ENCODE results near the gene SPTA1.

Gene SPTA1

DNA sequence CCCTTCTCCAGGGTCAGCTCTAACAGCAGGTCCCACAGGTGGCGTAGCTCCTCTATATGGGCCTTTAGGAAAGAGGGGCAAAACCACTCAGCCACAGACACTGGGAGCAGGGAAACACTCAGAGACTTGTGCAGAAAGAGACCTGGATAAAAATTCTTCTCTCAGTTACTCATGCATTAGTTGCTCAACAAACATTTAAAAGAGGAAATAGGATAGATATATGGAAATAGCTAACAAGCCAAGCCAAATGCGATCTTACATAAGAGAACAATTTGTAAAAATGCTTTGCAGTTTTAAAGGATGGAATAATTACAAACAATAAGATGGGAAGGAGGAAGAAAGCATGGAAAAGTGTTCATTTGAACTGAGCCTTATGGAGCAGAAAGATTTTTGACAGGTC lies 4.9 kb downstream of the SPTA1 start:
- no peak for DNase-seq

DNA sequence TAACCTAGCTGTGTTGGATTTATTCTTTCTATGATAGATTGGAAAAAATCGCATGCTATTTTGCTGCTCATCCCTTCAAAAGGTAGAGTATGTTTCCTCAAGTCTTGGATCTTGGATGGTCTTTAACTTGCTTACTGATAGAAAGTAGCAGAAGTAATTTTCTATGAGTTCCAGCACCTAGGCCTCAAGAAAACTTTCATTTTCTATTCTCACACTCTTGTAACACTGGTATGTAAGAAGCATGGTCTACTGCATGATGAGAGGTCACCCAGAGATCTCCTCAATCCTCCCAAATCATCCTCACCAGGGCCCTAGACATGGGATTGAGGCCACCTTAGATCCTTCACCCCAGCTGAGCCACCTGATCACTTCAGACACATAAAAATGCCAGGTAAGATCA lies 7.2 kb downstream of the SPTA1 start:
- DNase-seq = no peak

DNA sequence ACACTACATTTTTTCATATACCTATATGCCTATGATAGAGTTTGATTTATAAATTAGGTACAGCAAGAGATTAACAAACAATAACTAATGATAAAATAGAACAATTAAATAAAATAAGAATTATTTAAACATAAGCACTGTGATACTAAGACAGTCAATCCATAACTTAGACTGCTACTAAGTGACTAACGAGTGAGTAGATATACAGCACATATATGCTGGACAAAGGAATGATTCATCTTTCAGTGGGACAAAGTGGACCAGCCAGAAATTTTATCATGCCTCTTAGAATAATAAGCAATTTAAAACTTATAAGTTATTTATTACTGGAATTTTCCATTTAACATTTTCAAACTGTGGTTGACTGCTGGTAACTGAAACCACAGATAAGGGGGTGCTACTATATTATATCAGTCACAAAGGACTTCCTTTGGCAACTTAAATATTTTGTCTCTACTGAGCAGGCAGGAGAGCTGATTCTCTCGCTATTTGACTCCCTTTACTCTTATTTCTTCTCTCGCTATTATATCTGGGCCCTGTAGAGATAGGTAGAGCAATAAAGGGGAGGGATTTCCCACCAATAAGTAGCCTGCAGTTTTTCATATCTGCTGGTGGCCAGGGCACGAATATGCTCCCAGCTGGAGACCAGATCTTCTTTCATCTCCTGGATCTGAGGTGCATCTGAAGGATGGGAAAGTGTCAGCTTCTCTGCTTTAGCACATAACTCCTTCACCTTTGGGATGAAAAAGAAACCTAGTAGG lies 10.8 kb downstream of the SPTA1 start:
- DNase-seq = no peak

DNA sequence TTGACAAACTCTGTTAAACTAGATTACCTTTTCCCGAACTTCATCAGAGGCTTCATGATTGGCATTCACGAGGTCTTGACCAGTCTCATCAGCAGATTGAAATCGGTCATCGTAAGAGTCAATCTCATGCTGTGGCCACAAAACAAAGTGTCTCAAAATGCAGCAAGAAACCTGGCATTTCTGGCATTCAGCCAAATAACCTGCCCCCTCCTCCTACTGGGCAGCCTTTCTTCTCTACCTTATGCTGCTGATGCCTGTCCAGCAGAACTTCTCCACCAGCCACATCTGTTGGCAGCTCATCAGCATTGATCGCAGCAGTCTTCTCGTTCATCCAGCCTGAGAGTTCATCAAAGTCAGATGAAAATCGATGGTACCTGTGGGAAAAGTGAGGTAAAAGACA lies 12.2 kb downstream of the SPTA1 start:
- no peak for DNase-seq

DNA sequence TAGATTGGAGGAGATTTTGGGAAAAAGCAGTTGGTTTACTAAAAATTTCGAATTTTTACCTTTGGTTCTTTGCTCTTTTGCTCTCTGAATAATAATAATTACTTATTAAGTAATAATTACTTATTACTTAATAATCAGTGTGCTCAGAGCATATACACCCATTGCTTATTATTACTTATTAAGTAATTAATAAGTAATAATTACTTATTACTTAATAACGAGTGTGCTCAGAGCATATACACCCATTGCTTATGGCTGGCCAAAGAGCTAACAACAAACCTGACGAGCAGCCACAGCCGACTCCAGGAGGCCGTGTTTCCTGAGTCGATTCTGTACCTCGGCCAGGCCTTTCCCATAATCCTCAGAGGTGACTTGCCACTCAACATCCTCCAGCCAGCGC lies 20.5 kb downstream of the SPTA1 start:
- DNase-seq = no peak

DNA sequence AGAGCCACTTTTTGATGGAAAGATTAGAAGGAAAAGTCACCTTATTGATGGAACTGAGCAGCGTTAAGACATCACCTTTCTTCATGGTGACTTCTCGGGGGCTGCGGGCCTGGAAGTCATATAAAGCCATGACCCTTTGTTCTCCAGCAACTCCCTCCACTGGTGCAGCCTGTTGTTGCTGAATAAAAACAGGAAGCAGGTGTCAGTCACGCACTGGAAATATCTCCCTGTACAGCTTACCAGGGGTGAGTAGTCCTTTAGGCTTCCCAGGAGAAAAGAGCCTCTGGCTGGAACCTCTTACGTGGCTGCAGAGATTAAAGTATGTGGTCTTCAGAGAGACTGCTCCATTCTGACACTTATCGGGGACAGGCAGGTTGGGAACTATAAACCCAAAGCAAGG lies 31.9 kb downstream of the SPTA1 start:
- DNase-seq = no peak

DNA sequence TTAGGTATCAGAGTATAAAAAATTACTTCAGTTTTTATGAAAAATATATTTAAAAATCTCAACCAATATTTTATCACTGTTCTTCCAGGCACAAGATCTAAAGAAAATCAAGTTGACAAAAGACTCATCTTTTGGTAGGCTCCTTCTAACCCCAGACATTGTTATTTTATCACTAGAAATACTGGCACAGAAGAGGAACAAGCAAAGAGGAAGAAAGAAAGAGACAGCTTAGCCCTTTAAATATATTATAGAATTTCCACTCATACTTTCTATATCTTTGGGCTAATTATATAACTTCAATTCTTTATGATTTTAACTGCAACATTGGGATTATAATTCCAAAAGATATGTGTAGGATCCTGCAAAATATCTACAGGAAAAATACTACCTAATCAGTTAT lies 32.4 kb downstream of the SPTA1 start:
- DNase-seq = no peak

DNA sequence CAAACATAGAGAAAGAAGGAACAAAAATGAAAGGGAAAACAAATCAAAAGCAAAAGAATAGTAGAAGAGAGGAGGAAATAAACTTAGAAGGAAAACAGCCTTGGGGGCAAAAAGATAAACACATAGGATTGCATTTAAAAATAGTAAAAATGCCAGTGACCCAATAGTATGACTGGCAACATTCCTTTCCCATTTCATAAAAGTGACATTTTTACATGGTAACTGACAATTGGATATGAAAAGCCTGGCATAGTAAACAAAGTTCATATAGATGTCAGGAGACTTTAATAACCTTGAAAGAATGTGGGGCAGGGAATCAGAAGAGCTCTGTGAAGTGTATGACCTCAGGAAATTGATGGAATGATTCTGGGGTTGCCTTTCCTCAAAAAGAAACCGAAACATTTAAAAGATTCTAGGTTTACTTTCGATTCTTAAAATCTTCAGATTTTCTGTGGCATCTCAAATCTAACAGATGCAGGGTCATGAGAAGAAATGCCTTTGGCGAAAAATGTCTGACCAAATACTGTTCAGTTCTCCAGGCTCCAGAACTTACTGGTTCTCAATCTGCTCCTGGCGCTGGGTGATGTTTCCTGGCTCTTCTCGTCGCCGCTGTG lies 33.7 kb downstream of the SPTA1 start:
- DNase-seq = no peak

DNA sequence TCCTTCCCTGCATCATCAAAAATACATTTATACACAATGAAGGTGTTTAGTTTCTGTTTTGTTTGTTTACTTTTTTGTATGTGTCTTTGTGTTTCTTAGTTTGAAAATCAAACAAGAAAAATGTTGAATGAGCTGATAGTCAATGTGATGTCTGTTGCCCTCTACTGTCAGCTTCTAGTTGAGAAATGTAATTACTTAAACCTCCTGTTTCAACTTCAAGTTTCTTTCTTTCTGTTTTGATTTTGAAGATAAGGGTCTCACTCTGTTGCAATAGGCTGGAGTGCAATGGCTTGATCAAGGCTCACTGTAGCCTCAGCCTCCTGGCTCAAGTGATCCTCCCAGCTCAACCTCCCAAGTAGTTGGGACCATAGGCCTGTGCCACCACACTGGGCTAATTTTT lies 37.5 kb downstream of the SPTA1 start:
- no peak for DNase-seq

DNA sequence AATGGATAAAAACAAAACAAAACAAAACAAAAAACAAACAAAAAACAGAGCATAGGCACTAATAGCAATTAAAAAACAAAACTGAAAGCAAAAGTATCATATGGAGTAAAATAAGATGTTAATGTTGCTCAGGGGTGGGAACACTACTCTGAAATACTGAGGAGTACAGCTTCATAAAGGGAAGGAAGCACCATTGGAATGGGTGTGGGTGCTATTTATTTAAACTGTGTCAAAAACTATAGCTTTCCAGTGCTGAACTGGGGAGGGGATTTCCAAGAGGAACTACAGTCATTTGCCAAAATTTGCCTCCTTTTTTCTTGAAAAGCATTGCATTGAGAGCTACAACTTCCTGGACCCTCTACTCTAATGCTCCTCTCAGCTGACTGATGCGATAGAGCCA lies 40.0 kb downstream of the SPTA1 start:
- DNase-seq = no peak

DNA sequence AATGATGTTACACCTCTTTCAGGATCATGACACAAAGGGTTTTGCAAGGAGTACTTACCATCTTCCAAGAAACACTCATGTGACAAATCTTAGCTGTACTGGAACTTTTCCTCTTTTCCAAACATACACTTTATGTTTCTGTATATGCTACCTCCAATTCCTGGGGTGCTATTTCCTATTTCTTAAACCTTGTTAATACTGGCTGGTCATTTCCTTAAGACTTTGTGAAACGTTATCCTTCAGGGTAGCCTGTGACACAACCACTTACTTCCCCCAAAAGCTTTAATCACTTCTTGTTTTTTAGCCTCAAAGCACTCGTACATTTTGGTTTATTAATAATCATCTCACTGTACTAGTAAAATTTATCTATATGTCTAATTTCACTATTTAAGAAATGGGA lies 42.1 kb downstream of the SPTA1 start:
- no peak for DNase-seq

DNA sequence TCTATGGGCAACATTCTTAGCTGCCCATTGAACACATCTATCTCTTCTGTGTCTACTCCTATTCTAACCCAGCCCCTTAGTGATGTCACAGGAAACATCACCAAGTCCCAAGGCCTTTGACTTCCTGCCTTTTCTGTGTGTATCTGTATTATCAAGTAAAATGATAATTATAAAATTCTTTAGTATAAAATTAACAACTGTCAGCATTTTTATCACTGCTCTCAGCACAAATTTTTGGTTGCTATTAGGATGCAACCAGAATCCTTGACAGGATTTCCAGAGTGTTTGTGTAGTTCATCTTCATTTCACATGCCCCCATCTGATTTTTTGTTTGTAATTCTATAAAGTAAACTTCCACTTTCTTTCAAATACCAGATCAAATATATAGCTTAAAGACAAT lies 47.6 kb downstream of the SPTA1 start:
- no peak for DNase-seq

DNA sequence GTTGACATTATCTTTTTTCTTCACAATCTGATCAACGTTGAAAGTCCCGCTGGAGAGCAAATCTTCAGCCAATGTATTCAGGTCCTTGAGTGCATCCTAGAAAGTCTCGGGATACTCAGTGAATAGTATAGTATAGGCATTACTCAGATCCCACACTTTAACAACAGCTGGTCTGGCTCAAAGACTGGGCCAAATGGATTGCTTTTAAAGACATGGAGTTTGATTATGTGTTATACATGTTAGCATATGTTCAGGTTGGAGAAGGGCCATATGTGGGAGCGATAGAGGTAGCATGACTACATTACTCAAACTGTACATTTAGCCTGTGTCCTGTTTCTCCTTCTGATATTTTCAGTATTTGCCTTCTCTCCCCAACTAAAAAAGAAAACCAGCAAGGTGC lies 48.4 kb downstream of the SPTA1 start:
- DNase-seq = no peak

DNA sequence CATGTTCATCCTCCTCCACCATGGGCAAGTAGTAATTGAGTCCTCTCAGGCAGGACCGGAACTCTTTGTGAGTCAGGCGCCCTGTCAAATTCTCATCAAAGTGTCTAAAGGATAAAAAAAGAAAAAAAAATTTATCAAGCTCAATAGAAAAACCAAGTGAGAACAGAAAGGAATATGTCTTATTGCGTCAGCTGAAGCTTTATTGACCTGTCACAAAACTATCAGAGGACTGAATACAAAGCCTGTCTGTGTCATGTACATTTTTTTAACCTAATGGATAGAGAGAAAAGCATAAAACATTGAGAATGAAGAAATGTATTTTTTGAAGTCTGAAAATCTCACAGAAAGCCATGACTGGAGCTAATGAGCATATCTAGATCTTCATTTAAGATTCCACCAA lies 72.8 kb downstream of the SPTA1 start:
- no peak for DNase-seq

DNA sequence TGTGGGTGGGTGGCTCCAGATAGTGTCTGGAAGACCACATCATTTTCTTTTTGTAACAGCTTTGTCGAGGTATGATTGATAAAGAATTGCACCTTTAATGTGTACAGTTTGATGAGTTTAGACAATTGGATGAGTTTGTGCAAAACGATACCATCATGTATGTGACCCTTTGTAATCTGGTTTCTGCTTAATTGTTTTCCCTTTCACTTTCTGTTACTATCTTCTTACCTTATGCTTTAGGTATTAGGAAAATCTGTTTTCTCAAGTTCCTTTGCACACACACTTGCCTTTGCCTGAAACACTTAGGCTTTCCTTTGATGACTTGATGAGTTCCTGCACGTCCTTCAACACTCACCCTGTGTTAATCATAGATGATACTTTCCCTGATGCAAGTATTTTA lies 74.6 kb downstream of the SPTA1 start:
- DNase-seq = no peak

DNA sequence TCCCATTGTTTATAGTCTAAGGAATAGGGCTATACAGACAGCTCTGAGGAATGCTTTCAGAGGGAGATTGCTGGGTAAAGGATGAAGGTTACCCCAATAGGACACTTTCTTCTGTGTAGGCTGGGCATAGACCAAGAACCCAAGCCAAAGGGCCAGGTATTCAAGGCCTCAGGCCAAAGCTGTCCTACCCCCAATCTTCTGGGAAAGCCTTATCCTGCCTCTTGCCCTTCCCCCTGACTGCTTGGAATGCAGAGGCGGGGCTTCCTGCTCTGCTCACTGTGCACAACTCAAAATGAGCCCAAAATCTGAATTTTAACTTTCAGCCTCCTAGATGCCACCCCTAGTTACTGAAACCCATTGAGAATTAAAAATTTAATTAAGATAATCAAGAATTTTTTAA lies 79.2 kb downstream of the SPTA1 start:
- DNase-seq = no peak

DNA sequence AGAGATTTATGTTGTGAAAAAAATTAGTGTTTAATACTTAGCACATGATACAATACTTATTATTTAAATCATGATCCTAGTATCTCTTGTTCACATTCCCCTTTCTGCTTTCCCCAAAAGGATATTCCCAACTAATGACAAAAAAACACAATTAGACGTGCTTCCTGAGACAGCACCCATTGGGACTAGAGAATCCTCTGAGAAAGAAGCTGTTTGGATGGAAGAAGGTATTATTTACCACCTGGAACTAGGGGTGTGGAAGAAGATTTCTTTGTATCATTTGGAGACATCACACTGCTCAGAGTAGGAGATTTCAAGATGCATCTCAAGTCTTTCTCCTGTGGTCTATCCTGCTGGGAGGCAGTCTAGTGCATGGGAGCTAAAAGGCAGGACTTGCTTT lies 81.5 kb downstream of the SPTA1 start, which contains the start of gene OR10Z1:
OR10Z1 (plus strand) TSS at position 301 of the 400 bp plus-strand sequence. CDS start 1,171 bp downstream, outside the sequence.
- no peak for DNase-seq

DNA sequence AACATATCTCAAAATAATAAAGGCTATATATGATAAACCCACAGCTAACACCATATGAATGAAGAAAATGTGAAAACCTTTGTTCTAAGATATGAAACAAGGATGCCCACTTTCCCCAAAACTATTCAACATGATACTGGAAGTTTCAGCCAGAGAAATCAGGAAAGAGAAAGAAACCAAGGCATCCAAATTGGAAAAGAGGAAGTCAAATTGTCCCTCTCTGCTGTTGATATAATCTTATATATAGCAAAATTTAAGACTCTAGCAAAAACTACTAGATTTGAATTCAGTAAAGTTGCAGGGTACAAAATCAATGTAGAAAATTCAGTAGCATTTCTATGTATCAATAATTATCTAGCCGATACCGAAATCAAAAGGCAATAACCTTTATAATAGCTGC lies 85.8 kb downstream of the SPTA1 start:
- DNase-seq = no peak

DNA sequence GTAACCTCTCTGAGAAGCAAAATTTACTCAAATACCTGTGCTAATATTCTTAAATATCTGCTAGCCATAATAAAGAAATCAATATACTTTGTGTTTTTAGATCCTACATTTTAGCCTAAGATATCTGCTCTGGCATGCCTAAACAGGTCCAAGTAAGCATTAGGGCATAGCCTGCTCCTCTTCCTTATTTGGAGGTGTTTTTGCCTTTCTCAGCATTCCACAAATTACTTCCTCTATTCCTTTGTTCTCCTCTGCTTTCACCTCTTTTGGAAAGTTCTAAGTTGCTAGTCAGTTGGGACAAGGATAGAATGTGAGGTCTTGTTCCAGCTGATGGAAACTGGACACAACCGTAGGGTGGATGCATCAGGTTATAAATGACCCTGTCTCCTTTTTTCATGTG lies 99.6 kb downstream of the SPTA1 start:
- DNase-seq = no peak

DNA sequence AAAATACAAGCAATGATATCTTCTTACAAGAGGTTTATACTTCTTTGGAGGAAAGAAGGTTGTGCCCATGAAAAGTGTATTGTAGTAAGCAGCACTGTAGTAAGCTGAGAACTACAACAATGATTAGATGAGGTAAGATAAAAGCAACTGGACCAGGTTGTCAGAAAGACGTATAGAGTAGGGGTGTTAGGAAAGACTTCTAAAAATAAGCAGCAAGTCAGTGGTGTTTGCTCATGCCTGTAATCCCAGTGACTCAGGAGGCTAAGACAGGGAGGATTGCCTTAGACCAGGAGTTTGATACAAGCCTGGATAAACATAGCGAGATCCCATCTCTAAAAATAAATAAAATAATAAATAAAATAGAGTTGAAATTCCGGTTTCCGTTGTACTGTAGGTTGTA lies 102.6 kb downstream of the SPTA1 start:
- no peak for DNase-seq

DNA sequence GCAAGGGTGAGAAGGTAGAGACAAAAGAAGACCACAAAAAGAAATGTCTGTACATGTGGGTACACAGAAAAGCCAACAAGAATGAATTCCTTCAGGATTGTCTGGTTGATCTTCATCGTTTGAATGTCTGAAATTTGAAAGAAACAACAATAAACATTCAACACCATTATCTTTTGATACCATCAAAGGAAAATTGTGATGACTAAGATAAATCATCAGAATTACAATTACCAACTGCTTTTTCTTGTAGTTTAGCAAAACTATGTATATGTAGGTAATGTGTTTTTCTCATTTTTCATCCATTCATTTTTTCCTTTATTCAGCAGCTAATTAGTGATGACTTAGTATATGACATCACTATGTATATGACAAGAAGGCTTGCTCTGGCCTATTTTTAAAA lies 106.8 kb downstream of the SPTA1 start, which contains the start of gene OR10X1:
OR10X1 (minus strand) TSS at position 167 of the 400 bp plus-strand sequence; CDS start at position 167, 0 bp downstream.
- no peak for DNase-seq

DNA sequence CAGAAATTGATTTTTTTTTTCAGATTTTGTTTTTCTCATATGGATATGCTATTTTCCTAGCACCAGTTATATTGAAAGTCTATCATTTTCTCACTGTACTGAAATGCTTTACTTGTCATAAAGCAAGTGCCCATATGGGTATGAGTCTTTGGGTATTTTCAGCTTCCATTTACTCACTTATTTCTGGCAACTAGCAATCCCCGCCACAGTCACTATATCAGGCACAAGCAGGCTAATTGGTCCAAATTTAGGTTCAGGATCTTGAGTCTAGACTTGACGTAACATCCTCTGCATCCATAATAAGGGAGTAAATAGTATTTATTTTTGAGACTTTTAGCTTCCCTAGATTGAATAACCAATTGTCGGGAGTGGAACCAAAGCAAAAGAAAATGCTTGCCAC lies 109.0 kb downstream of the SPTA1 start:
- no peak for DNase-seq

DNA sequence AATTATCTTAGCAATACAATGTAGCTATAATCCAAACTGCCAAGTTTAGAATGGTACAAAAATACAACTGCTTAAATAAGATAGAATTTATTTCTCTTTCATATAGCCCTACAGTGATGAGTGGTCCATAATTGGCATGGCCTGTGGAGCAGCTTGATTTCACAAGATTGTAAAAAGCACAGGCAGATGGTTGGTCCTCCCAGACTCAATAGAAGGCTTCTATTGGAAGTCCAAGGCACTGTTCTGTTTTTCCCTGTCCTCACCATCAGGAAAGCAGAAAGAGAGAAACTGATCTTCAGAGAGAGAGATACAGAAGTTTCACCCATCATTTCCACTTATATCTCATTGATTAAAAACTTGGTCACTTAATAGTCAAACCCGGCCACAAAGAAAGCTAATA lies 114.3 kb downstream of the SPTA1 start:
- no peak for DNase-seq

DNA sequence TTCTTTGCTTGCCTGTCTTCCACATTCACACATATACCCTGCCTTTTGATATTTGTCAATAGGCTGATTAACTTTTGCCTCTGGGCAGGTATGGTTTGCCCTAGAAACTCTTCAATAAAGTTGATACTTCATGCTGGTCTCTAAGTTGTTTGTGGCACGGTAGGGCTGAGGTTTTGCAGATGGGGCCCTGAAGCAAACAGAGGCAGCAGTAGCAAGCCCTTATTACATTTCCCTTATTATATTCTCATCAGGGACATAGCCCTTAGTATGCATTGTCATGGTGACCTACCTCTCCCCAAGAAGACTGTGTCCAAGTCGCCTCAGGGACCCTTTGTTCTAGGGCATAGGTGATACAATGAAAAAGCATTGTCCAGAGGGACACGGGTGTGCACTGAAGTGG lies 116.0 kb downstream of the SPTA1 start, which contains the start of gene OR6P1:
OR6P1 (minus strand) TSS at position 101 of the 400 bp plus-strand sequence. CDS start 6,976 bp downstream, outside the sequence.
- DNase-seq = no peak

DNA sequence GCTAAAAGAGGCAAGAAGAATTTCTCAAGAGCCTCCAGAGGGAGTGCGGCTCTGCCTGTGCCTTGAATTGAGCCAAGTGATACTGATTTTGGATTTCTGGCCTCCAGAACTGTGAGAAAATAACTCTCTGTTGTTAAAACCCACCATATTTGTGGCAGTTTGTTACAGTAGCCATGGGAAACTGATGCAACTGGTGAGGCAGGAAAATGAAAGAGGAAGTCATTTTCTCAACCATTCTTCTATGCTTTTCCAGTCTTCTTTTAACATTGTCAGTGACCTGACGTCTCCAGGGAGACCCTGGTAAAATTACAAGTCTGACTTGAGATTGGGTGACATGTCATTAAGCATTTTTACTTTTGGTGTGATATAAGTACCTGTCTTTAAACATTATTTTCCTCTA lies 121.9 kb downstream of the SPTA1 start:
- DNase-seq = no peak

Measured in central memory CD4-positive, alpha-beta T cell (primary cell).